GM19467 (cell line): ENCODE results near the gene NCAM2.

Source experiments
- ATAC-seq: cut with Tn5 transposase; IDR thresholded peaks from one replicate; pipeline ENCODE4 v1.9.1; 2021; ENCODE audit warnings: mild to moderate bottlenecking, moderate library complexity; ENCODE audit not compliant: unreplicated experiment

NCAM2 gene

DNA sequence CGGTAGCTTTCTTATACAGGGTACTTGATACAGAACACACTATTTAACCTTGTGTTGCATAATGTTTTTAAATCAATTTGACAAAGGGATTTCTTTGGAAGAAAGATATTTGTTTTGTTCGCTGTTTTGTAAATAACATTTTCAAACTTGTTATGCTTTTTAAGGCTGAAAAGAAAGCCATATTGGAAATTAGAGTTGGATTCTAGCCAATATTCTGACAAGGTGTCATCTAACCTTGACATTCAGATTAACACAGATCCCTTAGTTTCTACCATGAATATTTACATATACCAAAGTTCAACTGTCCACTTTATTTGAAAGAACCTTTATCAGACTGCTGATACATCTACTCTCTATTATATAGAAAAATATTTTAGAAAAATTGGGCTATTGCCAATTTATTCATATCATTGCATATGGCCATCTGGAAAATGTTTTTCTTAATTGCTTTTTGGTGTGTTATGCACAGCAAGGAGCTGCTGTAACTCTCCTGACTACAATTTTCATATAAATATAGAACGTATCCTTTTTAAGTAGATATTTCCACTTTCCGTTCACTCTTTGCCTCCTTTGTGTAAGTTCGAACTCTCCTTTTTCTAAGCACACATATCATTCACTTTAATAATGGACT lies 206.3 kb downstream of the NCAM2 start:
- ATAC-seq = no peak

DNA sequence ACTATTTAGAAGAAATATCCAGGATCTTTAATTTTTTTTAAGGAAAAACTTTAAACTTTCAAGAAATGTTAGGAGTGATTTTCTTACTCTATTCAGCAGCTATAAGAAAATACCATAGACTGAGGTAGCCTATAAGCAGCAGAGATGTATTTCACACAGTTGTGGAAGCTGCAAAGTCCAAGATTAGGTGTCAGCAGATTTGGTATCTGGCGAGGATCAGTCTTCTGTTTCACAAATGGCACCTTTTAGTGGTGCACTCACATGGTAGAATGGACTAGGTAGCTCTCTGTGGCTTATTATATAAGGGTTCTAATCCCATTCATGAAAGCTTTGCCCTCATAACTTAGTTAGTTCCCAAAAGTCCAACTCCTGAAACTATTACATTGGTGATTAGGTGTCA lies 207.4 kb downstream of the NCAM2 start:
- ATAC-seq = no peak

DNA sequence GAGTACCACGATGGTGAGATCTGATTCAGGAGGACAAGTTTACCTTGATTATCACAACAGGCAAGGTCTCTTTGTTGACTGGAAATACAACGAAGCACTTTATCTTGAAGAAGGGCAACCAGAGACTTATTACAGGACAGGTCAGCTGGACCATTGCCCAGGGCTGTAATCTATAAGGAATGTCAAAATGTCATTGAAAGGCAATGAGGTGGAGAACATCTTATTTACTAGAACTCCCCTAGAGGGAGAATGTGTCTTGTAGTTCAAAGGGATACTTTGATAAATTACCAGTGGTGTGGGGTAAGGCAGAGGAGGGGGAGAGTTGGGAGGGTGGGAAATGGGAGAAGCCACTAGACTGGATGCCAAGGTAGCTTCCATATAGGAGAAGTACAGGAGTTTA lies 212.3 kb downstream of the NCAM2 start:
- no peak for ATAC-seq

DNA sequence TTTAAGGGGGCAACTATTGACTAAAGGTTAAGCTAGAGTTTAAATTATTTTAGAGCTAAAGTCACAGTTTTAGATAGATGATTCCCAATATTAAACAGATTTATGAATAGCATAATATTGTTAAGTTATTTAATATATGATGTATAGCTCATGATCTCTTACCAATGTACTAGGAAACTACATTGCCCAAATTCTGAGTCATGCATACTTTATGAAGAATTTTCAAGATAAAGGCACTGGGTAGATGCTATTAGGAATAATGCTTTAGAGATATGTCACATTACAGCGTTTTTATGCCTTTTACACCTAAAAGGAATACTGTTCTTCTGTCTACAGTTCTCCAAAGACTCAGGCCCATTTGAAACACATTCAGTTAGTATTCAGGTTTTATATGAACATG lies 215.1 kb downstream of the NCAM2 start:
- ATAC-seq = no peak

DNA sequence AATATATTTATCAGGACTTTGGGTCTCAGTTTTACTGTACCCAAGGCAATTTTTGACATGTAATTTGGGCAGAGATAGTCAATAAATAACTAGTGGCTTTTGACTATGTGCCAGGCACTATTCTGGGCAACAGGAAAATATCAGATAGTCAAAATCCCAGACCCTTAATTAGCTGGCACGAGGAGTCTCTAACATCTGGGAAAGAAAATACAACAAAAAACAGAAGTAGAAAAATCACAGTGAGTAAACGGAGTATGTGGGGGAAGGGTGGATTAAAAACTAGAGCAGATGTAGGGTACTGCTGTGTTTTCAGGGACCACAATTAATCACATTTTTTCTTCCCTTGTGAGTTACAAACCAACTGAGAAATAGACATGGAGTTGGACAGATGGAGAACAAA lies 217.8 kb downstream of the NCAM2 start:
- ATAC-seq = no peak

DNA sequence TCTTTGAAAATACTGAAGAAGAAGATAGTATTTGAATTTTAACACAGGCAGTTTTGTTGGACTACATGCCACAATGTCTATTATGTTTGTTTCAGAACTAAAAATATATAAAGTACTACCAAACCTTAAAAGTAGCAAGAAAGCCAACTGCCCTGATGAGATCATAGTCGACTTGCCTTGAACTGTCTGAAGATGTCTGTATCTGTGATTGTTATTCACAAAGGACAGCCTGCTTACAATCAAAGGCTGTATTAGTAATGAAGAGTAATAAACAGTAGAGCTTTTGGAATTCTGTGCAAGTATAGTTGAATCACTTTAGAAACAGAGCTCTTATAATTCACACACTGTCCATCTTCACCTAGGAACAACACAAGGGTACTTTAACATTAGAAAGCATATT lies 228.3 kb downstream of the NCAM2 start:
- no peak for ATAC-seq

DNA sequence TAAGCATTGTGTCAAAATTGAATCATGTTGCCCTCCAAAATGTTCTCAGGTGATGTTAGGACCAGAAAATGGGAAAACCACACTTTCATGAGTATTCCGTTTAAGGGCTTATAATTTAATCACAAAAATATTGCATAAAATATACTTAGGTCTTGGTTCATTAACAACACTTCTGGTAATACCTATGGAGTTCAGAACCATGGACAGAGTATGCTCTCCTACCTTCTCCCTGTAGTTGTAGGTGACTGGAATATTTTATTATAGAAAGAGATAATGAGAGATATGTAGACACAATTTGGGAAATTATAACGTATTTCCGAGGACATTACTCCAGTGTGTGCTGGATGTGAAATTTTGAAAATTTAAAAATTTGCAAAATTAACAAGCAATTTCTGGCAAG lies 232.5 kb downstream of the NCAM2 start:
- ATAC-seq = no peak

DNA sequence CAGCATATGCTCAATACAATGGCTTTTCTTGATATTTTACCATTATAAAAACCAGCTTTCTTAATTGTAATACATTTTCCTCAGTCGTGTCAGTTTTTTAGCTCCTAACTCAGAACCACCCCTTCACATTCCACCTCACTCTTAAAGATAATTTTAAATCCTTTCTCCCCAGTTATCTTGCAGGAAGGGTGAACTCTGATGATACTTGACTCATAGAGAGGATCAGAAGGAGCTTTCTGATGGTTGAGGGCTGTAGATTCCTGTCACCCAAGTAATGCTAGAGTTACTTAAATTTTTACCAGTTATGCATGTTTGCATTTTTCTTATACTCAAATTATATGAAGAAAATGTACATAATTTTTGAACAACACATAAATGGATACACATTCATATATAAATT lies 233.7 kb downstream of the NCAM2 start:
- no peak for ATAC-seq

DNA sequence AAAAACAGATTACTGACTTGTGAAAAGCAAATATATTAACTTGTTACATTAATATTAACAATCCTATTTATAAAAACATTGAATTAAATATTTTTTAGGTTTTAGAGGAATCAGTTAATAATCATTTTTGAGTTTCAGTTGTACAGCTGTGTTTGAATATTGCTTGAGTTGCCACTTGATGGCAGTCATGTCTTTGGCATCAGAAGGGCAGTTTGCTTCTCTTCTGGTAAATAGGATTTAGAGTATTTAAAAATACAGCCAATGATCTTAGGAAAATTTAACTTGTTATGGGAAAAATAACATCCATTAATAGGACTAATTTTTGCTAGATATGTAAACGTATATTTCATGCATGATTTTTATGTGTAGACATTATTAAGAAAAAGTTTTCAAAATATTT lies 234.1 kb downstream of the NCAM2 start:
- no peak for ATAC-seq

DNA sequence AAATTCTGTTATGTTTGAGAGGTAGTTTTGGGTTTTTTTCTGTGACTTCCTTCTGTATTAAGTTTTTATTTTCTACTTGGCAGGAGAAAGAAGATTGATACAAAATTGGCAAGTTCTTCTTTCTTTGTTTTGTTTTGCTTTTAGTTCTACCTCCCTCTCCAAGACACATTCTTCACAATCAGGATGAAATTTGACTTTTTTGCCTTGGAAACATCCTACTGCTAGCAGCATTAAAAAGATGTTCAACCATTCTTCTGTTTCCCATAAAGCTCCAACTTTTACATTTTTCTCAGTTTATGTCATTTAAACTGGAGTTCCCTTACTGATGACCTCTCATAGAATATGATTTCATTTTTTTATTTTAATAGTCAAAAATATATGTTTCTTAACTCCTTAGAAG lies 234.8 kb downstream of the NCAM2 start:
- ATAC-seq = no peak

DNA sequence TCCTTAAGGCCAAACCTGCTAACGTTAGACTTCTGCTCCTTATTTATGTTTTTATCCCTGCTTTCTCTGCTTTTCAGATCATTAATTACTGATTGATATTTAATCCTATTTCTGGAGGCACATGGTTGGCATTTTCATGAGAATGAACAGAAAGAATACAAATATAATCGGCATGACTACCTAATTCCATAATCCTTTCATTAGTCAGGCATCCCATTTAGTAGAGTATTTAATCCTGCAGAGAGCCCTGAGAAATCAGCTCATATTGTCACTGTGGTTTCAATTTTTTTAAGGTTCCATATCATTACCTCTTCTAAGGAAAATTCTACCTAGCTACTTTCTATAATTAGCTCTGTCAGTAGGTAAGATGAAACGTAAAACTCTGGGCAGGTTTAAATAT lies 238.8 kb downstream of the NCAM2 start:
- ATAC-seq = no peak

DNA sequence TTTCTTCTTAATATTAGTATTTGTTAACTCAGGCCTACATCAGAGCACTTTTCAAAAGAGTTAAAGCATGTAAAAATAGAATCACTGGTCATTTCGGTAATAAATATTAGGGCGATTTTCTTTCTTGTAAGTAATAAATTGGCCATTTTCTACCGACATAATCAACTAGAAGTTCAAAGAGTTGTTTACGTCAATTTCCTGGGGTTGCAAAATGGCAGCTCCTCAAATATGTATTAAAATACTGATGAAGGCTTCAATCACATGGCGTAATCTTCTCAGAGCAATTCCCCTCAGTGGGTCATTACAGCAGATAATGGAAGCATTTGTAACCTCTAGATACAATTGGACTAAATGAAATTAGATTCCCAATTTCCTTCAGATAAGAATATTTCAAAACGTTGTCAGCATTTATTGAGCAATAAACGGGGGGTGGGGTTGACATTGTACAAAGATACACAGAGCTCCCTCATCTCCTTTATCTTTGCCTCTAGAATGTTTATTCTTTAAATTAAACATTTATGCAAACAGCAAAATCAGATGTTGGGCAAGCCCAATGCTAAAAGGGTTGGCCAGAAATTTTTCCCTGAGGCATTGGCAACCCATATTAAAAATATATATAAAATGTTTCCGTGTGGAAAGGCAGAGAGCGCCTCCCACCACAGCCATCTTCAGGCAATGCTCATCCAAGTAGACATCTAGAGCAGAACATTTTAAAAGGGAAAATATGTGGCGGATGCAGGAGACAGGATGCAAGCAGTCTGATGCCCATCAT lies 240.6 kb downstream of the NCAM2 start:
- no peak for ATAC-seq

DNA sequence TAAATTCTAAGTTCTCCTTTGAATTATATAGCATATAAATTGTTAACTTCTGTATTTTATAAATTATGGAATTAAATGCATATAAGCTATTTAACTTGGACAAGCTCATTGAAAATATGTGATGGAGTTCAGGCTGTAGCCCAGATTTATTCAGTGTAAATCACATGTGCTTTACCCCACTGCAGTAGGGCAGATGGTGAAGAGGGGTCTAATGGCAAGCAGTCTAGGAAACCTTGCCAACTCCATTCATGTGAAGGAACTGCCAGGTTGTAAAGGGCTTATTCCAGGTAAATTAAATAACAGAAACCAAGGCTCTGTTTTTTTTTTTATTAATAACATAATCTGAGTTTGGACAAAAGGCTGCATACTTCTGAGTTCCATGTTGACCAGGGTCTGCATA lies 243.2 kb downstream of the NCAM2 start:
- no peak for ATAC-seq

DNA sequence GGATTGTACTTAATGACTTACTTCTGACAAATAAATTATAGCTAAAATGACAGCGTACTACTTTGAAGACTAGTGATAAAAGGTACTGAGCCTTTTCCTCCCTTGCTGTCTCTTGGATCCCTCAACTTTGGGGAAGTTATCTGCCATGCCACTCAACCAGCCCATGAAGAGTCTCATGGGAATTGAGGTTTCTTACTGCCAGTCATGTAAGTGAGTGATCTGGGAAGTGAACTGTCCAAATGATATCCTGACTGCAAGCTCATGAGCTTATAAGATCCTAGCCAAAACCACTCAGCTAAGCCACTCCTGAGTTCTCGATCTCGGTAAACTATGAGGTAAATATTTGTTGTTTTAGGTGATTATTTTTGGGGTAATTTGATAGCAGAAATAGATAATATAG lies 247.8 kb downstream of the NCAM2 start:
- ATAC-seq = no peak

DNA sequence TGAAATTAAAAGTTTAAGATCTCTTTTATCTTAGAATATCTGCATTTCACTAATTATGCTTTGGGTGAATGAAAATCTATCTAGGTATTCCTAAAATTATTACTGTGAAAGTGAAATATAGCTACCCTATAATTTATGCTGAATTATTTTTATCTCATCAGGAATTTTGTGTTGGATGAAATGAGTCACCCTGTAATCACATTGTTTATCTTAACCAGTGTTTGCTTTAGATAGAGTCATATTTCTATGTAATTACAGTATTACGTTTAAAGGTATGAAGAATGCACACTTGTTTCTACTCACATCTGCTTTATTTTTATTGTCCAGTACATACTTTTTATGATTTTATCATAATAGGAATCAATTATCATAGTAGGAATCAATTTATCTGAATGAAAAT lies 249.2 kb downstream of the NCAM2 start:
- ATAC-seq = no peak

DNA sequence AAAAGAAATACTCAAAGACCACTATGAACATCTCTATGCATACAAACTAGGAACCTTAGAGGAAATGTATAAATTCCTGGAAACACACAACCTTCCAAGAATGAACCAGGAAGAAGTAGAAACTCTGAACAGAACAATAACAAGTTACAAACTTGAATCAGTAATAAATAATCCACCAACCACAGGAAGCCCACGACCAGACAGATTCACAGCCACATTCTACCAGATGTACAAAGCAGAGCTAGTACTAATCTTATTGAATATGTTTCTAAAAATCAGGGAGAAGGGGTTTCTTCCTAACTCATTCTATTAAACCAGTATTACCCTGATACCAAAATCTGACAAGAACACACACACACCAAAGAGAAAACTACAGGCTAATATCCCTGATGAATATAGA lies 263.8 kb downstream of the NCAM2 start:
- no peak for ATAC-seq

DNA sequence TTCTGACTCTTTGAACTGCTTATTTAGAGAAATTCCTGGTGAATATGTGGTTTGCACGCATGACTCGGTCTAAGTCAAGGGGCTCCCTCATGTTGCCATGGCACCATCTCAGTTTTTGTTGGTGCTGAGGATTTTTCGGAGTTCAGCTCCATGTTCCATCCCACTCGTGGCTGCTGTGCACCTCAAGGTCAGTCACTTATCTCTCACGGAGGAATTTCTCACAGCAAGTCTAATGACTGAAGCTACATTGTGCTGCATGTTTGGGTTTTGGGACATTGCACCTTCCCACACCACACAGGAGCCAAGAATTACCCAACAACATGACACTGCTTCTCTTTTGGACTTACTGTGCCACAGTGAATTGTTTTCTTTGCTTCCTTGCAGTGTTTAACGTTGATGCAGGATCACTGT lies 269.9 kb downstream of the NCAM2 start:
- no peak for ATAC-seq

DNA sequence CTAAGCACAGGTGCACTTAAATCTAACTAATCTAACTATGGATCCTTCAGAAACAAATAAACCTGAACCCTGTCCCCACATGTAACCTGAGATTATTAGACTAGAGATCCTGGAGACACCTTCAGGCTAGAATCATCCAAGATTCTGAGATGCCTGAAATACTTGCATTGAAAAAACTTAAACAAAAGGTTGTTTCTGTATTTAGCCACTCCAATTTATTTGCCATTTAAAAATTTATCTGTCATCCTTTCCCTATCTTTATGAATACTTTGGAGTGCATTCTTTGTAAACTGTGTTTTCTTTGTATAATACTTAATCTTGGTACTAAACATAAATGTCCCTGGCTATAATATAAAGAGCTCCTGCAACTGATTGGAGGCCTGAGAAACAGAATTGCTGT lies 270.7 kb downstream of the NCAM2 start:
- no peak for ATAC-seq

DNA sequence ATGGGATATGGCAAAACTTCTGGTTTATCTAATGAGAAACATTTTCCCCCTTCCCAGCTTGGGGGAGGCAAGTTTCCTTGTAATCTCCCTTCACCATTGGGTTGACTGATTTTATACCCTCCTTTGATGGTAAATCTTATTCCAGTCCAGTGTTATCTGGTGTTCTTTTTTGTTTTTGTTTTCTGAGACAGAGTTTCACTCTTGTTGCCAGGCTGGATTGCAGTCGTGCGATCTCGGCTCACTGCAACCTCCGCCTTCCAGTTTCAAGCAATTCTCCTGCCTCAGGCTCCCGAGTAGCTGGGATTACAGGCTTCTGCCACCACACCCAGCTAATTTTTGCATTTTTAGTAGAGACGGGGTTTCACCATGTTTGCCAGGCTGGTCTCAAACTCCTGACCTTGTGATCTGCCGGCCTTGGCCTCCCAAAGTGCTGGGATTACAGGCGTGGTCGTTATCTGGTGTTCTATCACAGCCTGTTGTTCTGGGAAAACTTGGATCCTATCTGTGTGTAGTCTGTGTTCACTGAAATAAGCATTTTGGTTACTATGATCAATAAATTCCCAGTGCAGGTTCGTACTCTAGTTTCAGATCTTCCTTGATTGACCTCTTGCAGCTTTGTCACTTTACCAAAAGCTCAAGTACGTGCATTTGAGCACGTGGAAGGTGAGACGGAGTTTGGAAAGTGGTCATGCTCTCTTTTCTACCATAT lies 281.1 kb downstream of the NCAM2 start:
- no peak for ATAC-seq

DNA sequence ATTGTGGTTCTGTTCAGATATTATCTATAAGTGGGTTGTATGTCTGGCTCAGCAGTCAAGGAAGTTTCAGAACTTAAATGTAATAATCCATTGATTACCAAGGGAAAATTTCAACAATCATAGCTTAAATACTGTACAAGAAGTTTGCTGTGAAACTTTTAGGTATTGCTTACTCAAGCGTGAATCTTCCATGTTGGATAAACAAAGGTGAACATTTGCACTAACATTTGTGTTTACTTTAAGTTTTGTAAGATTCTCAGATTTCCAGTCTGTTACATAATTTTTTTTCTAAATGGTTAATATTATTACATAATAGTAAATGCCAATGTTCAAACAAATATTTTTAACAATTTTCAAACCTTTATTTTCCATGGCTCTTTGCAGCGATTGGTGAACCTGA lies 285.6 kb downstream of the NCAM2 start:
- ATAC-seq = no peak

DNA sequence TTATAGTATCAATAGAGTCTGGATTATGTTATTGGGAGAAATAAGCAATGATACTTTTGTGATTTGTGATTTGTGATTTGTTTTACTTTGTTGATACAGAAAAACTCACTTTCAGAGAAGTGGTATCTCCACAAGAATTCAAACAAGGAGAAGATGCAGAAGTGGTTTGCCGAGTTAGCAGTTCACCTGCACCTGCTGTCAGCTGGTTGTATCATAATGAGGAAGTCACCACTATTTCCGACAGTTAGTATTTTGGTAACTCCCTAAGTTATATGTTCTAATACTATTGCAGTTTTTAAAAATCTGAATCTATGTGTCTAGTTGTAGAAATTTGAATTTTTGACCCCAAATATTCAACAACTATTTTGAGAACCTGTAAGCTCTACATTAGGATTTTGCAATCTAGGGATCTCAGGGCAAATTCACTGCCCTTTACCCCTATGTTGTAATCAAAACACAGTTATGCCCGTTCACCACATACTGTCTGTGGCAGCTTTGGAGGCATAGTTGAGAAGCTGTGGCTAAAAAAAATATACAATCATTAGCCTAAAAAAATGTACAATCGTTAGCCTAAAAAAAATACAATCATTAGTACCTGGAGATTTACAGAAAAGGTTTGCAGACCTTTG lies 288.1 kb downstream of the NCAM2 start:
- no peak for ATAC-seq

DNA sequence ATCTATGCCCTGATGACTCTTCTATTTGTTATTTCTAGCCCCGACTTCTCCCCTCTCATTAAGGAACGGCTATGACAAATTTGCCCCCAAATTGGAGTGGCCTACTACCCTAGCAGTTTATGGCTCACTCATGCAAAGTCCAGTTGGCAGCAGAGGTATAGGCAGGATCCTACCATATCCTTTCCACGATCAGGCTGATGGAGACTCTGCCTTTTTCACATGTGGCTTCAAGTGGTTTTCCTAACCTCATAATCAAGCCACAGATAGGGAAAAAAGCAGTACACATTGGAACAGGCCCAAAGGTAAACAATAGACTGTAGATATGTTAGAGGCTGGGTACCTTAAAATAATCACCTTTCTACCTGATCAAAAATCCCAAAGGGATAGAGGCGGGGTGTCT lies 292.5 kb downstream of the NCAM2 start:
- no peak for ATAC-seq
